ENCODE results near the gene MEIS1.

DNA sequence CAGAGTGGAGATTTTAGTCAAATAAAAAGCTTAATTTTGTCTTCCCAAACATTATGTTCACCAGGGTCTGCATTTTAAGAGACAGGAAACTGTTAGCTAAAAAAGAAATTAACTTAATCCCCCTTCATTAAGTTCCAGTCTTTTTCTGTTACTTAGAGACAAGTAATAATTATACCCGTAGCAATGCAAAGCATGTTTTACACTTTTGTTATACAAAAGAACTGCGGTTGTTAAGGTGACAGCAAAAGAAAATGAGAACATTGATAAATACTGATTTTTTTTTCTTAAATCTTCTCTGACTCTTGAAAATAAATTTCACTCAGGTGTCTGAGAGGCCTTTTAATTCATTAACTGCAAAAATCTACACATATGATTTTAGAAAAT, 101.4 kb downstream of the MEIS1 start:
- TF ChIP-seq POLR2AphosphoS5 (IDR thresholded peaks at IDR 0.05; ENCODE audit: low read depth, low read length) (no peak), TAF1 (IDR thresholded peaks at IDR 0.05; ENCODE audit: borderline replicate concordance, insufficient read depth, low read length) (no peak)
- TF ChIP-seq, protein P1, sequence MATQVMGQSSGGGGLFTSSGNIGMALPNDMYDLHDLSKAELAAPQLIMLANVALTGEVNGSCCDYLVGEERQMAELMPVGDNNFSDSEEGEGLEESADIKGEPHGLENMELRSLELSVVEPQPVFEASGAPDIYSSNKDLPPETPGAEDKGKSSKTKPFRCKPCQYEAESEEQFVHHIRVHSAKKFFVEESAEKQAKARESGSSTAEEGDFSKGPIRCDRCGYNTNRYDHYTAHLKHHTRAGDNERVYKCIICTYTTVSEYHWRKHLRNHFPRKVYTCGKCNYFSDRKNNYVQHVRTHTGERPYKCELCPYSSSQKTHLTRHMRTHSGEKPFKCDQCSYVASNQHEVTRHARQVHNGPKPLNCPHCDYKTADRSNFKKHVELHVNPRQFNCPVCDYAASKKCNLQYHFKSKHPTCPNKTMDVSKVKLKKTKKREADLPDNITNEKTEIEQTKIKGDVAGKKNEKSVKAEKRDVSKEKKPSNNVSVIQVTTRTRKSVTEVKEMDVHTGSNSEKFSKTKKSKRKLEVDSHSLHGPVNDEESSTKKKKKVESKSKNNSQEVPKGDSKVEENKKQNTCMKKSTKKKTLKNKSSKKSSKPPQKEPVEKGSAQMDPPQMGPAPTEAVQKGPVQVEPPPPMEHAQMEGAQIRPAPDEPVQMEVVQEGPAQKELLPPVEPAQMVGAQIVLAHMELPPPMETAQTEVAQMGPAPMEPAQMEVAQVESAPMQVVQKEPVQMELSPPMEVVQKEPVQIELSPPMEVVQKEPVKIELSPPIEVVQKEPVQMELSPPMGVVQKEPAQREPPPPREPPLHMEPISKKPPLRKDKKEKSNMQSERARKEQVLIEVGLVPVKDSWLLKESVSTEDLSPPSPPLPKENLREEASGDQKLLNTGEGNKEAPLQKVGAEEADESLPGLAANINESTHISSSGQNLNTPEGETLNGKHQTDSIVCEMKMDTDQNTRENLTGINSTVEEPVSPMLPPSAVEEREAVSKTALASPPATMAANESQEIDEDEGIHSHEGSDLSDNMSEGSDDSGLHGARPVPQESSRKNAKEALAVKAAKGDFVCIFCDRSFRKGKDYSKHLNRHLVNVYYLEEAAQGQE (IDR thresholded peaks at IDR 0.05; ENCODE audit: insufficient read depth in 1 of 2, low read depth in 2 of 2, low read length in 2 of 2), result no peak

Measured in PFSK-1 (cell line).